Transverse colon (tissue), 4 donors: ENCODE results near the gene DNAJB8. TPM values are rescaled to one million over a fixed set of nuclear protein-coding genes. Genes with fewer than 3 reads are reported as not detected.

Experiments
- DNase-seq: peaks from one replicate; pipeline ENCODE4 v3.0.0-alpha.2; 2019
- H3K27ac ChIP-seq, 4 donors: fragments of 200-600 bp; sonication (generic); 2 replicates each; pipeline ENCODE4 v1.5.1; 2016 to 2018; ENCODE audit warnings: inconsistent platforms in 4 of 4
- H3K27me3 ChIP-seq: fragments of 200-600 bp; sonication (generic); 2 replicates; pipeline ENCODE4 v1.5.1; 2017; ENCODE audit warnings: inconsistent platforms
- H3K36me3 ChIP-seq, 4 donors: fragments of 200-600 bp; sonication (generic); 2 replicates each; pipeline ENCODE4 v1.5.1; 2017 to 2019; ENCODE audit warnings: inconsistent platforms in 4 of 4
- H3K4me1 ChIP-seq, 4 donors: fragments of 200-600 bp; sonication (generic); 2 replicates each; pipeline ENCODE4 v1.5.1; 2017 to 2020; ENCODE audit warnings: inconsistent platforms in 4 of 4
- H3K4me3 ChIP-seq, 4 donors: fragments of 200-600 bp; sonication (generic); 1 replicate in 1 of 4; 2 replicates in 3 of 4; pipeline versions ENCODE4 v1.5.1 to v1.6.1; 2017 to 2019; ENCODE audit warnings: inconsistent platforms in 4 of 4
- H3K9me3 ChIP-seq, 2 donors: fragments of 200-600 bp; sonication (generic); 2 replicates each; pipeline ENCODE4 v1.5.1; 2017 to 2019; ENCODE audit warnings: inconsistent platforms in 2 of 2
- CTCF ChIP-seq, 5 experiments: fragments of 200-600 bp in 3 of 5; fragments of 450-650 bp in 2 of 5; sonication (generic) in 3 of 5; IDR thresholded peaks; 1 replicate in 2 of 5; 2 replicates in 3 of 5; pipeline ENCODE4 v1.5.1; 2016 to 2017; ENCODE audit warnings: antibody characterized with exemption in 5 of 5, inconsistent platforms in 3 of 5, mild to moderate bottlenecking in 2 of 5, moderate library complexity in 1 of 5
- EP300 ChIP-seq: sonication (generic); formaldehyde crosslinking; IDR thresholded peaks from one replicate; pipeline ENCODE4 v1.6.1; 2017; ENCODE audit warnings: antibody characterized with exemption, low read depth
- POLR2A ChIP-seq: fragments of 450-650 bp; IDR thresholded peaks from one replicate; pipeline ENCODE4 v1.6.1; 2016; ENCODE audit warnings: antibody characterized with exemption, mild to moderate bottlenecking, moderate library complexity
- POLR2AphosphoS5 ChIP-seq, 3 donors: sonication (generic); formaldehyde crosslinking; IDR thresholded peaks; one replicate each; pipeline ENCODE4 v1.6.1; 2016; ENCODE audit warnings: antibody characterized with exemption in 3 of 3
- WGBS, 2 donors: methylation state at CpG; one replicate each; pipeline ENCODE4 v1.1.5; 2018; ENCODE audit warnings: low coverage in 1 of 2; 5-methylcytosine and 5-hydroxymethylcytosine counted together
- in situ Hi-C, 4 donors: fragments of 200-750 bp; cut with MboI; loops; one replicate each; pipeline versions ENCODE4 v1.15.0 to v1.15.1; 2017; ENCODE audit warnings: low sequenced_read_pairs in 3 of 4, low pct_ligation_motif_present in 1 of 4, low pct_unique_long_range_greater_than_20kb in 1 of 4
- intact Hi-C: fragments of 100-400 bp; cut with DNase I; formaldehyde crosslinking; loops from one replicate; pipeline ENCODE4 v1.15.1; 2023; ENCODE audit warnings: low total_unique reads
- total RNA-seq, 4 donors: library from RNA; depleted of rRNA; stranded (reverse); fragments of >200 nt; gene quantifications; one replicate each; pipeline ENCODE4 v1.1.0, GENCODE V29; 2016

Gene DNAJB8
- total RNA-seq, 4 donors from 2014 or later, result not detected

GRCh38 chr3:128476659-128477058 lies 10.0 kb upstream of the DNAJB8 start:
- WGBS, 2 donors, result 70% methylated on average over 5 of the region's 5 CpGs; no CpG with 5 or more reads in 1 of the 2 donors
- intact Hi-C loops, result no loop called here
- Histone ChIP-seq H3K27me3 (peaks cover 77% of the 10 kb centered on the region), H3K27ac (no peak overlapping the region), H3K36me3 (no peaks in the 10 kb centered on the region), H3K4me3 (no peak overlapping the region), H3K4me1 (no peaks in the 10 kb centered on the region), H3K9me3 (no peaks in the 10 kb centered on the region)
- TF ChIP-seq POLR2AphosphoS5 (IDR thresholded peaks at IDR 0.05), result no peak
- TF ChIP-seq POLR2A, result no peak
- TF ChIP-seq CTCF (IDR thresholded peaks at IDR 0.05), result no peak
- TF ChIP-seq EP300, result no peak
- no peak for DNase-seq
- in situ Hi-C loops, result loop anchor here in 2 of 4 donors (25.0 kb wide), 2 partner anchors 314 to 389 kb away; partner anchors contain the start of gene EEFSEC (in 1 of the 2)

GRCh38 chr3:128475355-128475754 lies 8.7 kb upstream of the DNAJB8 start:
- no peaks in the 10 kb centered on the region for H3K36me3 ChIP-seq
- 91% methylated on average over 8 of the region's 8 CpGs; no CpG with 5 or more reads in 1 of the 2 donors for WGBS, 2 donors
- H3K4me1 ChIP-seq, result no peaks in the 10 kb centered on the region
- no peaks in the 10 kb centered on the region for H3K9me3 ChIP-seq
- TF ChIP-seq EP300 (no peak), POLR2A (no peak), POLR2AphosphoS5 (IDR thresholded peaks at IDR 0.05) (no peak), CTCF (IDR thresholded peaks at IDR 0.05) (no peak)
- in situ Hi-C loops, result loop anchor here in 2 of 4 donors (25.0 kb wide), 2 partner anchors 313 to 388 kb away; partner anchors contain the start of gene EEFSEC (in 1 of the 2)
- no peak overlapping the region for H3K27ac ChIP-seq
- H3K4me3 ChIP-seq, result no peak overlapping the region
- DNase-seq, result no peak
- intact Hi-C loops, result no loop called here
- H3K27me3 ChIP-seq, result peaks cover 64% of the 10 kb centered on the region

GRCh38 chr3:128473737-128474136 lies 7.0 kb upstream of the DNAJB8 start:
- Histone ChIP-seq H3K4me1 (no peaks in the 10 kb centered on the region), H3K27me3 (peaks cover 49% of the 10 kb centered on the region), H3K27ac (no peak overlapping the region), H3K36me3 (no peaks in the 10 kb centered on the region), H3K9me3 (no peaks in the 10 kb centered on the region), H3K4me3 (no peak overlapping the region)
- 62% methylated on average over 4 of the region's 4 CpGs; no CpG with 5 or more reads in 1 of the 2 donors for WGBS, 2 donors
- TF ChIP-seq EP300 (no peak), POLR2A (no peak), POLR2AphosphoS5 (IDR thresholded peaks at IDR 0.05) (no peak), CTCF (IDR thresholded peaks at IDR 0.05) (no peak)
- in situ Hi-C loops, result no loop called here
- DNase-seq, result no peak
- intact Hi-C loops, result no loop called here

- no peak overlapping the region for H3K27ac ChIP-seq
- in situ Hi-C loops (no loop called here), intact Hi-C loops (no loop called here)
- H3K36me3 ChIP-seq, result no peaks in the 10 kb centered on the region
- 54% methylated on average over 6 of the region's 6 CpGs; no CpG with 5 or more reads in 1 of the 2 donors for WGBS, 2 donors
- no peaks in the 10 kb centered on the region for H3K4me1 ChIP-seq
- no peaks in the 10 kb centered on the region for H3K9me3 ChIP-seq
- H3K27me3 ChIP-seq, result peaks cover 45% of the 10 kb centered on the region
- DNase-seq, result no peak
- no peak overlapping the region for H3K4me3 ChIP-seq
- TF ChIP-seq CTCF (IDR thresholded peaks at IDR 0.05) (no peak), POLR2A (no peak), POLR2AphosphoS5 (IDR thresholded peaks at IDR 0.05) (no peak), EP300 (no peak)
These were observed 6.5 kb upstream of the DNAJB8 start for GRCh38 chr3:128473180-128473519.
